K562 (cell line): ENCODE results near the gene RNF213. TPM values are rescaled to one million over a fixed set of nuclear protein-coding genes. Genes with fewer than 3 reads are reported as not detected.

Experiments used
- ATAC-seq: fragments of 200-7000 bp; cut with Tn5 transposase; 3 replicates; pipeline ENCODE4 v1.9.1; 2020; ENCODE audit warnings: moderate library complexity
- BruUV-seq: library from RNA; stranded (reverse); fragments of 400-500 nt; replicated peaks from 2 replicates; lab custom pipeline; 2021; lab: Mats Ljungman, UMichigan
- CTCF ChIA-PET: fragments of 300-600 bp; formaldehyde crosslinking; extraction: SDS; loops from one replicate; lab custom pipeline; 2021; ENCODE audit warnings: low intra/inter-chr PET ratio; lab: Yijun Ruan, JAX
- POLR2A ChIA-PET: fragments of 300-600, 350-650 bp; sonication (Branson Sonifier 250); formaldehyde crosslinking; extraction: SDS; loops from one replicate; lab custom pipeline; 2021; ENCODE audit warnings: antibody characterized with exemption, inconsistent platforms; lab: Yijun Ruan, JAX
- DNase-seq, 4 experiments: peaks; one replicate each; pipeline versions ENCODE4 v3.0.0 to v3.0.0-alpha.2; 2011 to 2018; ENCODE audit warnings: low spot score in 3 of 4, mixed read lengths in 3 of 4; ENCODE audit errors: extremely low read depth in 1 of 4
- FAIRE-seq: peaks from 2 replicates; lab custom pipeline; 2011; peaks lifted over from hg19 to GRCh38; lab: Jason Lieb, UNC
- H2AFZ ChIP-seq: 2 replicates; pipeline ENCODE4 v1.6.0; 2011; ENCODE audit warnings: low read depth, low read length, control low read depth, inconsistent platforms
- H3K27ac ChIP-seq: fragments of 200-600 bp; 3 replicates; pipeline ENCODE4 v1.8.0; 2011; ENCODE audit warnings: low read depth, mild to moderate bottlenecking, control low read depth, inconsistent platforms, low read length, moderate library complexity, mixed read lengths; ENCODE audit errors: extremely low read depth
- H3K27me3 ChIP-seq, 2 experiments: fragments of 300-600 bp in 1 of 2; 2 replicates in 1 of 2; 3 replicates in 1 of 2; pipeline versions ENCODE4 v1.6.0 to v1.8.0; 2011; ENCODE audit warnings: inconsistent platforms in 2 of 2, low read length in 2 of 2, mild to moderate bottlenecking in 1 of 2, mixed read lengths in 1 of 2, moderate library complexity in 1 of 2; ENCODE audit not compliant: control insufficient read depth in 2 of 2, insufficient read depth in 2 of 2
- H3K36me3 ChIP-seq: fragments of 300-600 bp; 3 replicates; pipeline ENCODE4 v1.8.0; 2011; ENCODE audit warnings: mild to moderate bottlenecking, low read length, inconsistent platforms; ENCODE audit not compliant: control insufficient read depth, insufficient read depth
- H3K4me1 ChIP-seq, 2 experiments: fragments of 200-600 bp in 1 of 2; replicated peaks in 1 of 2; 2 replicates in 1 of 2; 3 replicates in 1 of 2; pipeline versions ENCODE4 v1.5.1 to v1.8.0; 2011; ENCODE audit warnings: inconsistent platforms in 2 of 2, low read length in 2 of 2, mild to moderate bottlenecking in 1 of 2, mixed read lengths in 1 of 2, moderate library complexity in 1 of 2; ENCODE audit not compliant: control insufficient read depth in 2 of 2, insufficient read depth in 2 of 2
- H3K4me2 ChIP-seq: 2 replicates; pipeline ENCODE4 v1.6.1; 2011; ENCODE audit warnings: low read length, control low read depth, inconsistent platforms, mixed read lengths; ENCODE audit not compliant: insufficient read depth
- H3K4me3 ChIP-seq: fragments of 200-600 bp; sonication (generic), shearing (Covaris generic); 2 replicates; pipeline ENCODE4 v1.5.1; 2016; ENCODE audit warnings: control low read depth, inconsistent platforms
- H3K79me2 ChIP-seq: fragments of 200-600 bp; 3 replicates; pipeline ENCODE4 v1.8.0; 2011; ENCODE audit warnings: low read length, inconsistent platforms; ENCODE audit not compliant: control insufficient read depth, insufficient read depth
- H3K9ac ChIP-seq, 2 experiments: 2 replicates each; pipeline versions ENCODE4 v1.6.0 to v1.6.1; 2011; ENCODE audit warnings: low read depth in 2 of 2, low read length in 2 of 2, control low read depth in 1 of 2, inconsistent platforms in 1 of 2, mild to moderate bottlenecking in 1 of 2, mixed read lengths in 1 of 2; ENCODE audit not compliant: insufficient read depth in 1 of 2
- H3K9me1 ChIP-seq: one replicate; pipeline ENCODE4 v1.6.0; 2011; ENCODE audit warnings: inconsistent platforms, mild to moderate bottlenecking, low read length, moderate library complexity; ENCODE audit not compliant: control insufficient read depth, insufficient read depth
- H3K9me3 ChIP-seq: replicated peaks from 2 replicates; pipeline ENCODE4 v1.5.1; 2011; ENCODE audit warnings: low read depth, low read length, inconsistent platforms; ENCODE audit not compliant: control insufficient read depth, insufficient read depth
- H4K20me1 ChIP-seq: replicated peaks from 2 replicates; pipeline ENCODE4 v1.6.1; 2011; ENCODE audit warnings: low read length, inconsistent platforms, mixed read lengths; ENCODE audit not compliant: control insufficient read depth, insufficient read depth
- MXD1 ChIP-seq: fragments of 250-450 bp; sonication (Bioruptor Pico); IDR thresholded peaks from 2 replicates; pipeline ENCODE4 v1.8.0; 2021; ENCODE audit warnings: borderline replicate concordance, mild to moderate bottlenecking, moderate library complexity; ENCODE audit not compliant: poor library complexity, severe bottlenecking
- SMAD1 ChIP-seq: fragments of 150-350 bp; IDR thresholded peaks from 2 replicates; pipeline ENCODE4 v1.6.1; 2014; ENCODE audit warnings: low read length, low read depth; ENCODE audit not compliant: partially characterized antibody
- WGBS: fragments of 100-300 bp; shearing (Covaris generic); methylation state at CpG from one replicate; pipeline ENCODE4 v1.1.6; 2016; ENCODE audit warnings: low coverage, mixed read lengths; ENCODE audit not compliant: insufficient coverage; ENCODE audit errors: missing lambda C conversion rate; 5-methylcytosine and 5-hydroxymethylcytosine counted together
- in situ Hi-C: fragments of 300-500 bp; cut with MboI; formaldehyde crosslinking; loops from 4 replicates; pipeline ENCODE4 v1.15.0; 2018; ENCODE audit warnings: inconsistent platforms, mixed read lengths
- intact Hi-C: fragments of 100-400 bp; cut with micrococcal nuclease; formaldehyde crosslinking; loops from 2 replicates; pipeline ENCODE4 v1.14.2; 2022
- polyA plus RNA-seq, 8 experiments: library from polyadenylated mRNA; depleted of rRNA in 4 of 8; stranded (reverse) in 5 of 8; unstranded in 3 of 8; fragments of >200 nt; fragmentation: Nextera tagmentation in 2 of 8; fragmentation: Illumina TruSeq in 1 of 8; extraction: Ambion mirVana in 2 of 8; extraction: Trizol in 1 of 8; gene quantifications; 2 replicates each; pipeline versions ENCODE4 v1.2.1 to v1.2.3, GENCODE V29; 2011 to 2014; ENCODE audit warnings: inconsistent platforms in 1 of 8, missing spikeins in 1 of 8
- total RNA-seq, 7 experiments: library from RNA; depleted of rRNA in 6 of 7; stranded (reverse); fragments of >200 nt in 6 of 7; fragmentation: Illumina TruSeq in 2 of 7; extraction: Trizol in 2 of 7; gene quantifications; 2 replicates each; pipeline versions ENCODE4 v1.2.1 to v1.2.3, GENCODE V29; 2011 to 2021; ENCODE audit warnings: low replicate concordance in 1 of 7

The RNF213 gene
- total and polyA plus RNA-seq, 9 of the 15 experiments (the other 6 are each of a cell fraction or from before 2014, with no cell fraction given), result 5.3 to 33.6 (median 17.9) TPM

GRCh38 chr17:80374039-80374731 lies 113.5 kb downstream of the RNF213 start:
- WGBS, result 84% methylated on average over 20 of the region's 22 CpGs
- no peak overlapping the region for H2AFZ ChIP-seq
- BruUV-seq, result no TSS peak
- H4K20me1 ChIP-seq, result no peaks in the 10 kb centered on the region
- ChIA-PET CTCF (no interaction called here), POLR2A (interaction anchor here (1.4 to 2.3 kb wide), 2 partner anchors 13 to 26 kb away, joined by 3 to 7 read pairs; no protein-coding TSS in a partner anchor)
- peaks cover 68% of the 10 kb centered on the region; the same call in 2 of the 3 replicates for H3K36me3 ChIP-seq
- intact Hi-C loops (no loop called here), in situ Hi-C loops (no loop called here)
- FAIRE-seq (no peak), DNase-seq (no peak), ATAC-seq (no peak)
- H3K9me3 ChIP-seq, result no peaks in the 10 kb centered on the region
- no peak for TF ChIP-seq SMAD1
- no peak for TF ChIP-seq MXD1 (CRISPR knock-in tag)
- H3K9ac ChIP-seq, result no peak overlapping the region; a peak in 1 of 4 replicates
- H3K27me3 ChIP-seq, result no peaks in the 10 kb centered on the region
- no peak overlapping the region for H3K4me2 ChIP-seq
- no peaks in the 10 kb centered on the region for H3K4me1 ChIP-seq
- no peaks in the 10 kb centered on the region for H3K79me2 ChIP-seq
- no peak overlapping the region for H3K4me3 ChIP-seq
- no peak overlapping the region for H3K27ac ChIP-seq
- peaks cover 2% of the 10 kb centered on the region for H3K9me1 ChIP-seq
